Right hindlimb (tissue), 1 donor: ENCODE results near the gene ABI3.

ENCODE experiments used
- DNase-seq: peaks from one replicate; pipeline ENCODE4 v3.0.0-alpha.2; 2018

The ABI3 gene

GRCh38 chr17:49197346-49197998 lies 13.0 kb upstream of the ABI3 start:
- no peak for DNase-seq

- DNase-seq, result no peak
Measured at GRCh38 chr17:49198211-49198610, 12.3 kb upstream of the ABI3 start.

GRCh38 chr17:49200423-49201083 lies 10.0 kb upstream of the ABI3 start:
- no peak for DNase-seq

- no peak for DNase-seq
Measured at GRCh38 chr17:49201481-49201927, 9.0 kb upstream of the ABI3 start.

DNA sequence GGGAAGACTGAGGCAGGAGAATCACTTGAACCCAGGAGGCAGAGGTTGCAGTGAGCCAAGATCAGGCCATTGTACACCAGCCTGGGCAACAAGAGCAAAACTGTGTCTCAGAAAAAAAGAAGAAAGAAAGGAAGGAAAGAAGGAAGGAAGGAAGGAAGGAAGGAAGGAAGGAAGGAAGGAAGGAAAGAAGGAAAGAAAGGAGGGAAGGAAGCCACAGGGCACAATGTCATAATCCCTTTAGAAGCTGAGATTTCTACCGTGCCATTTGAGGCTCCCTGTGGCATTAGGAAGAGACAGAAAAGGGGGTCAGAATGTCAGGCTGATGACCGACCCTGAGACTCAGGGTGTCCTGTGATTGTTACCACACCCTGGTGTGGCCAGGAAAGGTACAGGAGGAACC lies 6.7 kb upstream of the ABI3 start:
- DNase-seq, result no peak

- no peak for DNase-seq
Measured at GRCh38 chr17:49204516-49204915, 6.0 kb upstream of the ABI3 start.

- no peak for DNase-seq
Measured at GRCh38 chr17:49209061-49209571, 1.4 kb upstream of the ABI3 start.

- no peak for DNase-seq
Measured at GRCh38 chr17:49213399-49213798, 2.9 kb downstream of the ABI3 start.

DNA sequence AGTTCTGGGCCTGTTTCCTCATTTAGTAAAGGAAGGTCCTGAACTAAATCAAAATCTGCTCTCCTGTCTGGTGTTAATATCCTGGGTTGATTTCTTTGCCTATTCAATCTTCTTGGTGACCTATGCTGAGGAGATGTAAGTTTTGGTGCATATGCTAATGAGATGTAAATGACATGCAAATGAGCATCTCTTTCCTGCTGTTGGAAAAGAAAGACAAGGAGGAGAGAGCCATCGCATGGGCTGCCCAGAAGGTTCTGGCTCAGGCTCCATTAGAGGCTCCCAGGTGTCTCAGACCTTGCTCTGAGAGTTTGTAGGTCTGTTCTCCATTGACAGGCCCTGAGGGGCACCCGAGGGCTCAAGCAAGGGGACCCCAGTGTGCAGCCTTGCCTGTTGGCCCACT lies 3.3 kb downstream of the ABI3 start:
- DNase-seq, result no peak

DNA sequence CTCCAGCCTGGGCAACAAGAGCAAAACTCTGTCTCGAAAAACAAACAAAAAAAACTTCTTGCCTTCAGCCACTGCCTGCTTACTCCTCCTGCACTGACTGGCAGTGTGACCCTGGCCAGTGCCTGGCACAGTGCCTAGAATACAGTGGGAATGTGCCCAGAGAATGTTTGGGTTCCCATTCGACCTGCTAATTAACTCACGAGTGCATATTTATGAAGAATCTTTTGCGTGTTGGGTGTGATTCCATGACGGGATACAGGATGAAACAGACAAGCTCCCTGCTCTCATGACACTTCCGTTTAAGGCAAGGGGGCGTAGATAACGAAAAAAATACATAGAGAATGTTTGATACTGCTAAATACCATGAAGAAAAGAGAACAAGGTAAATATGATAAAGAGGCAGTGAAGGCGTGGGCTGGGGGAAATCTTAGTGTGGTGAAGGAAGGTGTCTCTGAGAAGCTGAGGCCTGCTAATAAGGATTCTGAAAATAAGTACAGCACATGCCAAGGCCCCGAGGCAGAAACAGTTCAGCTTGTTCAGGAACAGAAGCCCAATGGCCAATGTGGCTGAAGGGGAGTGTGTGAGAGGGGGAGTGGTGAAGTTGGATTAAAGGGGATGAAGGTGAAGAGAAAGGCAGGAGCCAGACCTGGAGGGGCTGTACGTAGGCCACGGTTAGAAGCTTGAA lies 4.3 kb downstream of the ABI3 start:
- no peak for DNase-seq

GRCh38 chr17:49216482-49216881 lies 6.0 kb downstream of the ABI3 start:
- DNase-seq, result no peak

GRCh38 chr17:49216953-49217650 lies 6.6 kb downstream of the ABI3 start:
- DNase-seq, result no peak

- no peak for DNase-seq
Measured at GRCh38 chr17:49217651-49218413, 7.3 kb downstream of the ABI3 start.

DNA sequence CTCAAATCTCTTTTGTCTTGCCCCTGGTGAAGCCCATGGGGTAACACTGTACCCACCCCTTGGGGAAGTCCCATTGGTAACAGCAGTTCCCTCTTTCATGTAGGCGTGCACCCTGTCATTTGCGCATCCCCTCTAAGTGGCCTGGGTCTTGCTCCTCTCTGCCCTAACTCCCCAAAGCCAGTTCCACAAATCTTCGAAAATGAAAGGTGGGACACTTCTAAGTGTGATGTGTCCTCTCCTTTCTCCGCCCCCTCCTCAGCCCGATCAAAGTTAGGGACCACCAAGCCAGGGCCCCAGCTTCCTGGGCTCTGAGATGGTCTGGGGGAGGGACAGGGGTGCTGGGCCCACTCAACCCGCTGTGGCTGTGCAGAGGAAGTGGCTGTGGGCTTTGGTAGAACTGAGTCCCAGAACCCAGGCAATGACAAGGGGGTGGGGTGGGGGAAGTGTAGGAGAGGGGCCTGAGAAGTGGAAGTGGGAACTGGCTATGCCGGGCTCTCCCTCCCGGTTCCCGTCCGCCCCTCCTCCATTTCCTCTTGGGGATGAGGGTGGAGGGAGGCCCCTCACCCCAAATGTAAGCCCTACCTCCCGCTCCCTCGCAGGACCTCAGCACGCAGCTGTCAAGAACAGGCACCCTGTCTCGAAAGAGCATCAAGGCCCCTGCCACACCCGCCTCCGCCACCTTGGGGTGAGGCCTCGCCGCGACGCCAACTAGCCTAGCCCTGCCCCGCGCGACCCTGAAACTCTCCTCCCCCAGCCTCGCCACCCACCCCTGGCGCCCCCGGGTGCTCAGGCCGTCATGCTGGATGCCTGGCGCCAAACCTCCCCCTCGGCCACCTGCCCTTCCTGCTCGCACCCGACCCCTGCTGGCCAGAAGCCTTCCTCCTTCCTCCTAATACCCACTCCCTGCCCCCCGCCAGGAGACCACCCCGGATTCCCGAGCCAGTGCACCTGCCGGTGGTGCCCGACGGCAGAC lies 8.7 kb downstream of the ABI3 start:
- DNase-seq, result no peak

DNA sequence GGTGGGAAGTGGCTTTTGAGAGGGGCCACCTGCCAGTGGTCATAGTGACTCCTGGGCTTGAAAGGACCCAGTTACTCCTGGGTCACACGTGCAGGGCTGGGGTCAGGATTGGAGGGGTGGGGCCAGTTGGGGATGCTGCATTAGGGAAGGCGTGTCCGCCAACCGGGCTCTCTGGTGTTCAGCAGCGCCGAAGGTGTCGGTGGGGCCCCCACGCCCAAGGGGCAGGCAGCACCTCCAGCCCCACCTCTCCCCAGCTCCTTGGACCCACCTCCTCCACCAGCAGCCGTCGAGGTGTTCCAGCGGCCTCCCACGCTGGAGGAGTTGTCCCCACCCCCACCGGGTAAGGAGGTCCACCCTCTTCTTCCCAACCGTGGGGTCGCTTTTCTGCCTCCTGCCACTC lies 9.5 kb downstream of the ABI3 start:
- DNase-seq, result no peak

DNA sequence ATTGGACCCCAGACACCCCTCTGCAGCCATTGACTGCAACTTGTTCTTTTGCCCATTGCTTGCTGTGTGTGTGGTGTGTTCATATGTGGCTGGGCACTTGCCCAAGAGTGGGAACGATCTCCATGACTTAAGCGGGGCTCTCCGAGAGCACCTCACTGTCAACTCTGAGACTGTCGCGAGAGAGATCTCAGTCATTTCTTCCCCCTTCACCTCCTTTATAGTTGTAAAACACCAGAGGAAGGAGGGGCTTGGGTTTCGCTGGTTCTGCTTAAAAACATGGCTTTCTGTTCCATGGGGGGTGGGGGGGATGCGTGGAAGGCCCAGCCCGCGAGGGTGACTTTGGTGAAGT lies 12.6 kb downstream of the ABI3 start:
- DNase-seq, result no peak

GRCh38 chr17:49223517-49224197 lies 13.2 kb downstream of the ABI3 start:
- DNase-seq, result peak; percentile 54

DNA sequence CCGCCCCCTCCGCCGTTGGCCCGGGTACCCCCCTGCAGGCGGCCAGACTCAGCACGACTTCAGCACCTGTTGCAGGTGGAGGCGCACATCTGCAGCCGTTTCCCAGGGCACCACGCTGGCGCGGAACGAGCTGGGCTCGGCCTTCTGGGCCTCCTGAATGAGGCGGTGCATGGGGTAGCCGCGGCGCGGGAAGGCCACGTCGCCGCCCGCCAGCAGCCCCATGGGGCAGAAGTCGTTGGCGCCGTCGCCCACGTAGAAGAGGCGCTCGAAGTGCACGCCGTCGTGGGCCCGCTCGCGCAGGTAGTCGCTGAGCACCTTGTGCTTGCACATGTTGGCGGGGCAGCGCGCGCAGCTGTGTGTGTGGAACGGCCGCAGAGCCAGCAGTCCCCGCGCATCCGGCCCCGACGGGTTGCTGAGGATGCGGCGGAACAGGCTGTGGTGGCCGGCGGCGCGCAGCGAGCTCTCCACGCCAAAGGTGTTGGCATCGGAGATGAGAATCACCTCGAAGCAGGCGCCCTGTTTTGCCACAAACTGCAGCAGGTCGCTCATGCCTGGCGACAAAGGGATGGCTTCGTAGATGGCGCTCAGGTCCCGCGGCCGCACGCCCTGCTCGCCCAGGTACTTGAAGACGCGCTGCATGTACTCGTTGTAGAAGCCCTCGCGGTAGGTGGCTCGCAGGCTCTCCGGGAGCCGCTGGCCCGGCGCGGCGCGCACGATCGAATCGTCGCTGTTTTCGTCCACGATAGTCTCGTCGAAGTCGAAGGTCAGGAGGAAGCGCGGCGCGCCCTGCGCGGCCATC lies 13.9 kb downstream of the ABI3 start:
- no peak for DNase-seq

GRCh38 chr17:49224997-49225337 lies 14.5 kb downstream of the ABI3 start:
- no peak for DNase-seq
